Adrenal gland (tissue), 5 donors: Measurements from ENCODE around the gene MAP2K5.

Experiments used
- CTCF ChIP-seq, 6 experiments: fragments of 450-650 bp in 4 of 6; fragments of 200-600 bp in 2 of 6; sonication (generic) in 1 of 6; IDR thresholded peaks; 1 replicate in 5 of 6; 2 replicates in 1 of 6; pipeline versions ENCODE4 v1.5.1 to v1.8.0; 2016 to 2021; ENCODE audit warnings: antibody characterized with exemption in 6 of 6, mild to moderate bottlenecking in 2 of 6, moderate library complexity in 1 of 6
- POLR2A ChIP-seq, 2 donors: fragments of 450-650 bp; IDR thresholded peaks; one replicate each; pipeline ENCODE4 v1.6.1; 2017; ENCODE audit warnings: antibody characterized with exemption in 2 of 2, mild to moderate bottlenecking in 2 of 2, moderate library complexity in 1 of 2
- donor health status: DM: no; HTN: no; CAD: no.

GRCh38 chr15:67506775-67507747 lies 35.4 kb upstream of the MAP2K5 start:
- TF ChIP-seq POLR2A (IDR thresholded peaks at IDR 0.05) (no peak), CTCF (IDR thresholded peaks at IDR 0.05) (no peak)
